Astrocyte (in vitro differentiated cells and primary cell): Measurements from ENCODE around the gene SYNRG. TPM values are rescaled to one million over a fixed set of nuclear protein-coding genes. Genes with fewer than 3 reads are reported as not detected.

ENCODE experiments used
- DNase-seq: peaks from one replicate; pipeline ENCODE4 v3.0.0-alpha.2; 2010; ENCODE audit warnings: low read depth
- FAIRE-seq: peaks from 2 replicates; lab custom pipeline; 2011; peaks lifted over from hg19 to GRCh38; lab: Jason Lieb, UNC
- H2AFZ ChIP-seq: 2 replicates; pipeline ENCODE4 v1.6.0; 2012; ENCODE audit warnings: low read depth, low read length, inconsistent platforms
- H3K27ac ChIP-seq: 2 replicates; pipeline ENCODE4 v1.5.1; 2011; ENCODE audit warnings: low read depth, low read length, inconsistent platforms
- H3K27me3 ChIP-seq: 2 replicates; pipeline ENCODE4 v1.6.0; 2011; ENCODE audit warnings: low read length, inconsistent platforms; ENCODE audit not compliant: insufficient read depth
- H3K36me3 ChIP-seq: 2 replicates; pipeline ENCODE4 v1.5.1; 2011; ENCODE audit warnings: low read length, inconsistent platforms; ENCODE audit not compliant: insufficient read depth
- H3K4me1 ChIP-seq: 2 replicates; pipeline ENCODE4 v1.5.1; 2011; ENCODE audit warnings: low read length, inconsistent platforms; ENCODE audit not compliant: insufficient read depth
- H3K4me2 ChIP-seq: 2 replicates; pipeline ENCODE4 v1.6.0; 2012; ENCODE audit warnings: low read length, inconsistent platforms
- H3K4me3 ChIP-seq: 2 replicates; pipeline ENCODE4 v1.5.1; 2011; ENCODE audit warnings: low read depth, mild to moderate bottlenecking, low read length, inconsistent platforms; ENCODE audit not compliant: insufficient read depth
- H3K79me2 ChIP-seq: 2 replicates; pipeline ENCODE4 v1.6.0; 2012; ENCODE audit warnings: mild to moderate bottlenecking, low read length, inconsistent platforms; ENCODE audit not compliant: insufficient read depth
- H3K9ac ChIP-seq: 2 replicates; pipeline ENCODE4 v1.6.0; 2012; ENCODE audit warnings: mild to moderate bottlenecking, low read length, inconsistent platforms
- H3K9me3 ChIP-seq: 2 replicates; pipeline ENCODE4 v1.5.1; 2012; ENCODE audit warnings: low read depth, mild to moderate bottlenecking, low read length, inconsistent platforms; ENCODE audit not compliant: insufficient read depth
- H4K20me1 ChIP-seq: 2 replicates; pipeline ENCODE4 v1.6.0; 2012; ENCODE audit warnings: low read length, inconsistent platforms; ENCODE audit not compliant: insufficient read depth
- H3K27ac Mint-ChIP-seq: one replicate; pipeline ENCODE4 v1.8.0; 2021; ENCODE audit warnings: mild to moderate bottlenecking, mixed read lengths; ENCODE audit not compliant: unreplicated experiment
- H3K27me3 Mint-ChIP-seq: one replicate; pipeline ENCODE4 v1.8.0; 2021; ENCODE audit warnings: low read depth, mixed read lengths; ENCODE audit not compliant: unreplicated experiment
- H3K36me3 Mint-ChIP-seq: one replicate; pipeline ENCODE4 v1.8.0; 2021; ENCODE audit warnings: low read depth, mixed read lengths; ENCODE audit not compliant: unreplicated experiment
- H3K4me1 Mint-ChIP-seq: one replicate; pipeline ENCODE4 v1.8.0; 2021; ENCODE audit warnings: low read depth, mixed read lengths; ENCODE audit not compliant: unreplicated experiment
- H3K4me3 Mint-ChIP-seq: one replicate; pipeline ENCODE4 v1.8.0; 2021; ENCODE audit warnings: mild to moderate bottlenecking, moderate library complexity, mixed read lengths; ENCODE audit not compliant: unreplicated experiment
- H3K9me3 Mint-ChIP-seq: one replicate; pipeline ENCODE4 v1.8.0; 2021; ENCODE audit warnings: mild to moderate bottlenecking, mixed read lengths; ENCODE audit not compliant: unreplicated experiment
- EZH2 ChIP-seq: IDR thresholded peaks from 2 replicates; pipeline ENCODE4 v1.6.1; 2012; ENCODE audit warnings: mild to moderate bottlenecking, low read length, inconsistent platforms; ENCODE audit not compliant: insufficient read depth
- total RNA-seq: library from RNA; stranded (reverse); gene quantifications from 2 replicates; pipeline ENCODE4 v1.2.1, GENCODE V29; 2021
- TF ChIP-seq, protein P1 (sequence below): IDR thresholded peaks from 2 replicates; pipeline ENCODE4 v1.5.1; 2011; ENCODE audit warnings: low read depth, mild to moderate bottlenecking, inconsistent platforms, low read length, moderate library complexity; ENCODE audit not compliant: insufficient read depth

SYNRG gene
- total RNA-seq, 1 donor from 2014 or later = 31.3 TPM

DNA sequence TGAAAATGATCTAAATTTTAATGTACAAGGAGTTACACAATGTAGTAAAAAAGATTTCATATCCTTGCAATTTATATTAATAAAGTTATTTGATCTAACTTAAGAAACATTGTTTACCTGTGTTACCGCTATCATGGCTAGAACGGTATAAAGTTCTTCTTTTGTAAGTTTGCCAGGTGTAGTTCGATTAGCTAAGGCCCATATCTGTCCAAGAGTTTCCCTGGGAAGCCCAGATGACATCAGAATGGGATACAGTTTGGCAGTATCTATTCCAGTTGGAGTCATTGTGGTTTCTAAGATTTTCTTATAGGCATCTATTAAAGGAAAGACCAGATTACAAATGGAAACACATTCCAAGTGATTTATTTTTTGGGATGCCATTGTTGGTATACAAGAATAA, 37.5 kb downstream of the SYNRG start:
- peaks cover 16% of the 10 kb centered on the region for H3K36me3 Mint-ChIP-seq
- H4K20me1 ChIP-seq = peaks cover 3% of the 10 kb centered on the region

DNA sequence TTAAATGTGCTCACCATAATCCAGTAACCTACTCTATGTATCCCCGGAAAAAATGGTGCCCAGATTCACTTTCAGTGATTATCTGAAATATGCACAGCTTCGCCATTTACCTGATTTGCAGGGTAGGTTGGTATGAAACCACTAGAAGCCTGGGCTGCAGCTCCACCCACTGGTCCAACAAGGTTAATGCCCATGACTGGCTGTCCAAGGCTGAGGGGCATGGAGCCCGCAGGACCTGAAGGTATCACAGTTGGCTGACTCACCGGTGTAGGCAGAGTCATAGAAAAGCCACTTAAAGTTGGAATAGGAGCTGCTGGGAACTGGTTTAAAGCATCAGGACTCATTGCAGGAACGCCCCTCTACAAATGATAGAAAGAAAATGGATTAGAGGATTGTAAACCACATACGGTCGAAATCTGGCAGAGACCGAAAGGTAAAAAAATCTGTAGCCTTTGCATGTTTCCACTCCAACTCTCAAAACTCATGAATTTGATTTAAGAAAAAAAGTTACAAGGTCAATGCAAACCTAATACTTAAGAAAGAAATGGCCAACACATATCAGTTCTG, 38.6 kb downstream of the SYNRG start:
- peaks cover 16% of the 10 kb centered on the region for H3K36me3 Mint-ChIP-seq

More for the DNA sequence above, 37.5 kb downstream of the SYNRG start:
- Histone ChIP-seq H3K9me3 (no peaks in the 10 kb centered on the region), H3K79me2 (no peaks in the 10 kb centered on the region), H3K4me1 (peaks cover 4% of the 10 kb centered on the region), H2AFZ (no peak overlapping the region), H3K9ac (no peak overlapping the region), H3K27ac (no peak overlapping the region), H3K27me3 (no peaks in the 10 kb centered on the region), H3K36me3 (peaks cover 42% of the 10 kb centered on the region), H3K4me3 (no peak overlapping the region), H3K4me2 (no peak overlapping the region)
- TF ChIP-seq, protein P1, sequence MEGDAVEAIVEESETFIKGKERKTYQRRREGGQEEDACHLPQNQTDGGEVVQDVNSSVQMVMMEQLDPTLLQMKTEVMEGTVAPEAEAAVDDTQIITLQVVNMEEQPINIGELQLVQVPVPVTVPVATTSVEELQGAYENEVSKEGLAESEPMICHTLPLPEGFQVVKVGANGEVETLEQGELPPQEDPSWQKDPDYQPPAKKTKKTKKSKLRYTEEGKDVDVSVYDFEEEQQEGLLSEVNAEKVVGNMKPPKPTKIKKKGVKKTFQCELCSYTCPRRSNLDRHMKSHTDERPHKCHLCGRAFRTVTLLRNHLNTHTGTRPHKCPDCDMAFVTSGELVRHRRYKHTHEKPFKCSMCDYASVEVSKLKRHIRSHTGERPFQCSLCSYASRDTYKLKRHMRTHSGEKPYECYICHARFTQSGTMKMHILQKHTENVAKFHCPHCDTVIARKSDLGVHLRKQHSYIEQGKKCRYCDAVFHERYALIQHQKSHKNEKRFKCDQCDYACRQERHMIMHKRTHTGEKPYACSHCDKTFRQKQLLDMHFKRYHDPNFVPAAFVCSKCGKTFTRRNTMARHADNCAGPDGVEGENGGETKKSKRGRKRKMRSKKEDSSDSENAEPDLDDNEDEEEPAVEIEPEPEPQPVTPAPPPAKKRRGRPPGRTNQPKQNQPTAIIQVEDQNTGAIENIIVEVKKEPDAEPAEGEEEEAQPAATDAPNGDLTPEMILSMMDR = no peak
- TF ChIP-seq EZH2 = no peak
- Mint-ChIP-seq H3K4me1 (no peaks in the 10 kb centered on the region), H3K27ac (no peak overlapping the region), H3K27me3 (no peaks in the 10 kb centered on the region), H3K9me3 (peaks cover 3% of the 10 kb centered on the region), H3K4me3 (no peak overlapping the region)
- DNase-seq (peak; percentile 22), FAIRE-seq (no peak)

More for the DNA sequence above, 38.6 kb downstream of the SYNRG start:
- Histone ChIP-seq H3K4me2 (no peak overlapping the region), H3K4me1 (peaks cover 4% of the 10 kb centered on the region), H3K79me2 (no peaks in the 10 kb centered on the region), H2AFZ (no peak overlapping the region), H3K27me3 (no peaks in the 10 kb centered on the region), H3K27ac (no peak overlapping the region), H3K9me3 (no peaks in the 10 kb centered on the region), H3K36me3 (peaks cover 44% of the 10 kb centered on the region), H3K9ac (no peak overlapping the region), H3K4me3 (no peak overlapping the region), H4K20me1 (peaks cover 3% of the 10 kb centered on the region)
- Mint-ChIP-seq H3K4me1 (no peaks in the 10 kb centered on the region), H3K27me3 (no peaks in the 10 kb centered on the region), H3K27ac (no peak overlapping the region), H3K9me3 (peaks cover 3% of the 10 kb centered on the region), H3K4me3 (no peak overlapping the region)
- no peak for FAIRE-seq
- DNase-seq = peak; percentile 51
- TF ChIP-seq EZH2 = no peak
- TF ChIP-seq, protein P1 = peak; percentile 51
